H1 (cell line): ENCODE results near the gene CHFR. TPM values are rescaled to one million over a fixed set of nuclear protein-coding genes. Genes with fewer than 3 reads are reported as not detected.

Experiments
- CTCF ChIA-PET: fragments of 300-600 bp; sonication (Branson Sonifier 250); formaldehyde crosslinking; loops from one replicate; lab custom pipeline; 2021; ENCODE audit not compliant: partially characterized antibody; lab: Charles Lee
- POLR2A ChIA-PET: fragments of 300-600 bp; sonication (Branson Sonifier 250); formaldehyde crosslinking; loops from one replicate; lab custom pipeline; 2021; ENCODE audit warnings: inconsistent platforms; ENCODE audit not compliant: partially characterized antibody; lab: Charles Lee
- DNase-seq, 2 experiments: peaks; one replicate each; pipeline versions ENCODE4 v3.0.0 to v3.0.0-alpha.2; 2010 to 2022; ENCODE audit warnings: low spot score in 2 of 2, low read depth in 1 of 2, mixed read lengths in 1 of 2
- FAIRE-seq: peaks from 2 replicates; lab custom pipeline; 2011; peaks lifted over from hg19 to GRCh38; lab: Jason Lieb, UNC
- H2AFZ ChIP-seq: 2 replicates; pipeline ENCODE4 v1.8.1; 2012; ENCODE audit warnings: low read length, inconsistent platforms
- H2AK5ac ChIP-seq: 2 replicates; pipeline ENCODE4 v1.6.1; 2013; ENCODE audit warnings: low read depth, low read length
- H2BK120ac ChIP-seq: replicated peaks from 2 replicates; pipeline ENCODE3; 2013; ENCODE audit warnings: low read depth, low read length, inconsistent platforms
- H2BK12ac ChIP-seq: 2 replicates; pipeline ENCODE4 v1.6.1; 2013; ENCODE audit warnings: low read depth, low read length
- H2BK15ac ChIP-seq: 2 replicates; pipeline ENCODE4 v1.6.1; 2013; ENCODE audit warnings: low read length
- H2BK20ac ChIP-seq: 2 replicates; pipeline ENCODE4 v1.6.1; 2013; ENCODE audit warnings: low read length
- H2BK5ac ChIP-seq: 2 replicates; pipeline ENCODE4 v1.6.1; 2013; ENCODE audit warnings: low read depth, low read length
- H3K14ac ChIP-seq: 2 replicates; pipeline ENCODE4 v1.6.1; 2013; ENCODE audit warnings: inconsistent platforms; ENCODE audit not compliant: insufficient read length
- H3K18ac ChIP-seq: 2 replicates; pipeline ENCODE4 v1.6.1; 2013; ENCODE audit warnings: low read length; ENCODE audit errors: extremely low read depth
- H3K23ac ChIP-seq: 2 replicates; pipeline ENCODE4 v1.6.1; 2013; ENCODE audit warnings: inconsistent platforms; ENCODE audit not compliant: insufficient read length
- H3K23me2 ChIP-seq: 2 replicates; pipeline ENCODE4 v1.6.1; 2013; ENCODE audit warnings: low read depth, low read length
- H3K27ac ChIP-seq: 2 replicates; pipeline ENCODE4 v1.6.1; 2011; ENCODE audit warnings: low read depth, low read length, inconsistent platforms
- H3K27me3 ChIP-seq, 4 experiments: replicated peaks in 1 of 4; 1 replicate in 1 of 4; 2 replicates in 3 of 4; pipeline versions ENCODE4 v1.6.1 to v1.8.1; 2011 to 2013; ENCODE audit warnings: low read length in 3 of 4, mild to moderate bottlenecking in 3 of 4, inconsistent platforms in 2 of 4, mixed read lengths in 2 of 4, moderate library complexity in 1 of 4; ENCODE audit not compliant: control insufficient read depth in 3 of 4, insufficient read depth in 3 of 4; ENCODE audit errors: extremely low read depth in 1 of 4
- H3K36me3 ChIP-seq, 4 experiments: 2 replicates each; pipeline versions ENCODE4 v1.6.1 to v1.8.1; 2011 to 2013; ENCODE audit warnings: mild to moderate bottlenecking in 4 of 4, low read length in 3 of 4, moderate library complexity in 2 of 4, control low read depth in 1 of 4, inconsistent platforms in 1 of 4; ENCODE audit not compliant: insufficient read depth in 4 of 4, control insufficient read depth in 2 of 4
- H3K4ac ChIP-seq: replicated peaks from 2 replicates; pipeline ENCODE3; 2013; ENCODE audit warnings: low read length, low read depth, mixed read lengths, inconsistent platforms; ENCODE audit not compliant: insufficient read length
- H3K4me1 ChIP-seq, 4 experiments: replicated peaks in 1 of 4; 1 replicate in 1 of 4; 2 replicates in 3 of 4; pipeline versions ENCODE4 v1.6.1 to v1.8.1; 2011 to 2013; ENCODE audit warnings: low read length in 3 of 4, inconsistent platforms in 2 of 4, mixed read lengths in 1 of 4; ENCODE audit not compliant: insufficient read depth in 4 of 4, control insufficient read depth in 3 of 4
- H3K4me2 ChIP-seq, 2 experiments: 2 replicates each; pipeline versions ENCODE4 v1.6.1 to v1.8.1; 2011 to 2013; ENCODE audit warnings: low read depth in 2 of 2, low read length in 2 of 2, control low read depth in 1 of 2, inconsistent platforms in 1 of 2, mild to moderate bottlenecking in 1 of 2; ENCODE audit not compliant: insufficient read depth in 1 of 2
- H3K4me3 ChIP-seq, 4 experiments: fragments of 200-600, 300-600 bp in 1 of 4; sonication (generic), shearing (Covaris generic), sonication (Bioruptor Twin) in 1 of 4; 2 replicates each; pipeline versions ENCODE4 v1.5.1 to v1.8.1; 2011 to 2016; ENCODE audit warnings: low read length in 4 of 4, low read depth in 3 of 4, control low read depth in 2 of 4, inconsistent platforms in 2 of 4, mild to moderate bottlenecking in 2 of 4, mixed read lengths in 1 of 4, moderate library complexity in 1 of 4; ENCODE audit not compliant: insufficient read depth in 2 of 4; ENCODE audit errors: extremely low read depth in 1 of 4
- H3K56ac ChIP-seq: replicated peaks from 2 replicates; pipeline ENCODE3; 2013; ENCODE audit warnings: low read depth, mild to moderate bottlenecking, mixed read lengths, low read length, inconsistent platforms; ENCODE audit not compliant: insufficient read length
- H3K79me1 ChIP-seq: 2 replicates; pipeline ENCODE4 v1.6.1; 2013; ENCODE audit warnings: low read depth, low read length, control low read depth
- H3K79me2 ChIP-seq, 2 experiments: 2 replicates each; pipeline versions ENCODE4 v1.6.1 to v1.8.1; 2012 to 2013; ENCODE audit warnings: low read length in 2 of 2, mild to moderate bottlenecking in 2 of 2, inconsistent platforms in 1 of 2; ENCODE audit not compliant: insufficient read depth in 2 of 2, control insufficient read depth in 1 of 2
- H3K9ac ChIP-seq, 4 experiments: replicated peaks in 1 of 4; 1 replicate in 1 of 4; 2 replicates in 3 of 4; pipeline versions ENCODE4 v1.6.1 to v1.8.1; 2011 to 2013; ENCODE audit warnings: low read depth in 3 of 4, low read length in 3 of 4, control low read depth in 2 of 4, mild to moderate bottlenecking in 2 of 4, moderate library complexity in 2 of 4, inconsistent platforms in 1 of 4; ENCODE audit errors: extremely low read depth in 1 of 4
- H3K9me3 ChIP-seq, 2 experiments: 2 replicates each; pipeline versions ENCODE4 v1.6.1 to v1.8.1; 2012 to 2013; ENCODE audit warnings: mild to moderate bottlenecking in 2 of 2, moderate library complexity in 2 of 2, control low read depth in 1 of 2, inconsistent platforms in 1 of 2, low read depth in 1 of 2, low read length in 1 of 2, mixed read lengths in 1 of 2; ENCODE audit not compliant: insufficient read depth in 2 of 2
- H4K20me1 ChIP-seq, 2 experiments: replicated peaks in 1 of 2; 2 replicates each; pipeline versions ENCODE3 to v1.8.1; 2011 to 2013; ENCODE audit warnings: inconsistent platforms in 2 of 2, low read length in 2 of 2, mild to moderate bottlenecking in 1 of 2; ENCODE audit not compliant: insufficient read depth in 2 of 2, control insufficient read depth in 1 of 2
- H4K5ac ChIP-seq: 2 replicates; pipeline ENCODE4 v1.6.1; 2013; ENCODE audit warnings: low read length, low read depth, mixed read lengths, inconsistent platforms; ENCODE audit not compliant: insufficient read length
- H4K8ac ChIP-seq: 2 replicates; pipeline ENCODE4 v1.8.0; 2013; ENCODE audit warnings: mild to moderate bottlenecking, moderate library complexity, low read length, inconsistent platforms; ENCODE audit not compliant: insufficient read depth; ENCODE audit errors: extremely low read depth
- H4K91ac ChIP-seq: replicated peaks from 2 replicates; pipeline ENCODE3; 2013; ENCODE audit warnings: low read length, mixed read lengths, inconsistent platforms; ENCODE audit not compliant: insufficient read length
- CEBPB ChIP-seq: IDR thresholded peaks from 2 replicates; pipeline ENCODE4 v1.6.1; 2012; ENCODE audit warnings: low read depth, low read length
- EP300 ChIP-seq, 2 experiments: IDR thresholded peaks; 1 replicate in 1 of 2; 2 replicates in 1 of 2; pipeline ENCODE4 v1.6.1; 2011 to 2012; ENCODE audit warnings: low read depth in 2 of 2, low read length in 2 of 2, mild to moderate bottlenecking in 2 of 2, borderline replicate concordance in 1 of 2, inconsistent platforms in 1 of 2, moderate library complexity in 1 of 2
- HDAC2 ChIP-seq, 2 experiments: fragments of 300-600 bp in 1 of 2; sonication (generic) in 1 of 2; IDR thresholded peaks; 2 replicates each; pipeline ENCODE4 v1.6.1; 2011 to 2012; ENCODE audit warnings: low read depth in 2 of 2, low read length in 2 of 2, mild to moderate bottlenecking in 2 of 2, moderate library complexity in 2 of 2, borderline replicate concordance in 1 of 2, inconsistent platforms in 1 of 2
- NANOG ChIP-seq: IDR thresholded peaks from 2 replicates; pipeline ENCODE4 v1.6.1; 2011; ENCODE audit warnings: low read length, low read depth, mild to moderate bottlenecking, inconsistent platforms; ENCODE audit not compliant: insufficient read depth, poor library complexity, severe bottlenecking
- RNF2 ChIP-seq: fragments of 200-900, 300-1000 bp; sonication (generic); IDR thresholded peaks from 2 replicates; pipeline ENCODE4 v1.7.1; 2016; ENCODE audit warnings: borderline replicate concordance, low read depth, mild to moderate bottlenecking, antibody characterized with exemption, low read length; ENCODE audit not compliant: poor library complexity, severe bottlenecking; ENCODE audit errors: missing control alignments
- SIN3A ChIP-seq, 2 experiments: IDR thresholded peaks in 1 of 2; conservative IDR thresholded peaks in 1 of 2; 2 replicates each; pipeline ENCODE4 v1.6.1; 2011 to 2012; ENCODE audit warnings: low read length in 2 of 2, improper control_type of control experiment in 1 of 2, low read depth in 1 of 2, mild to moderate bottlenecking in 1 of 2
- SIRT6 ChIP-seq: IDR thresholded peaks from one replicate; pipeline ENCODE4 v1.7.1; 2012; ENCODE audit warnings: low read length, inconsistent platforms
- SRF ChIP-seq: IDR thresholded peaks from 2 replicates; pipeline ENCODE4 v1.6.1; 2011; ENCODE audit warnings: mild to moderate bottlenecking, low read depth, low read length, moderate library complexity
- TAF1 ChIP-seq: IDR thresholded peaks from 2 replicates; pipeline ENCODE4 v1.6.1; 2011; ENCODE audit warnings: mild to moderate bottlenecking, low read depth, low read length
- TEAD4 ChIP-seq: IDR thresholded peaks from 2 replicates; pipeline ENCODE4 v1.6.1; 2012; ENCODE audit warnings: low read depth, low read length, inconsistent platforms, mixed read lengths
- ZNF274 ChIP-seq: IDR thresholded peaks from 2 replicates; pipeline ENCODE4 v1.7.0; 2012; ENCODE audit warnings: low read length, borderline replicate concordance; ENCODE audit errors: extremely low read depth
- WGBS, 2 experiments: shearing (Covaris generic) in 1 of 2; methylation state at CpG; one replicate each; pipeline versions ENCODE4 v1.1.6 to v1.1.7; 2013 to 2015; ENCODE audit warnings: low lambda C conversion rate in 2 of 2, mixed read lengths in 2 of 2, inconsistent platforms in 1 of 2, low coverage in 1 of 2, missing lambda C conversion rate in 1 of 2; ENCODE audit not compliant: insufficient replicate concordance in 2 of 2, insufficient coverage in 1 of 2, insufficient read length in 1 of 2; ENCODE audit errors: extremely low coverage in 1 of 2, missing lambda C conversion rate in 1 of 2; 5-methylcytosine and 5-hydroxymethylcytosine counted together
- polyA plus RNA-seq, 7 experiments: library from polyadenylated mRNA; depleted of rRNA in 3 of 7; stranded (reverse) in 5 of 7; unstranded in 2 of 7; fragments of >200 nt in 5 of 7; fragments of 200-250 nt in 2 of 7; gene quantifications; 1 replicate in 5 of 7; 2 replicates in 1 of 7; 4 replicates in 1 of 7; pipeline versions ENCODE4 v1.2.1 to v1.2.3, GENCODE V29; 2011 to 2013; ENCODE audit warnings: missing spikeins in 2 of 7, mixed read lengths in 2 of 7
- total RNA-seq: library from RNA; stranded (reverse); fragmentation: NEBNext Ultra II Directional; extraction: Animal tissue kit (Norgen Biotek cat#: 25700); gene quantifications from 2 replicates; pipeline ENCODE4 v1.2.1, GENCODE V29; 2021
- TF ChIP-seq, protein P1 (sequence below): IDR thresholded peaks from 2 replicates; pipeline ENCODE4 v1.6.1; 2012; ENCODE audit warnings: inconsistent platforms

CHFR gene
- total and polyA plus RNA-seq, 2 of the 8 experiments (the other 6 are each of a cell fraction or from before 2014, with no cell fraction given): 31.4 to 44.6 TPM

- no peak overlapping the region for H3K9ac ChIP-seq
- H2BK15ac ChIP-seq: no peak overlapping the region
- no peak overlapping the region for H3K18ac ChIP-seq
- FAIRE-seq (no peak), DNase-seq (no peak)
- H2BK5ac ChIP-seq: no peak overlapping the region
- H3K4me2 ChIP-seq: no peak overlapping the region
- H4K5ac ChIP-seq: no peak overlapping the region
- H3K79me1 ChIP-seq: no peaks in the 10 kb centered on the region
- no peaks in the 10 kb centered on the region for H3K4me1 ChIP-seq
- no peak overlapping the region for H2AK5ac ChIP-seq
- no peak overlapping the region for H3K23ac ChIP-seq
- H3K14ac ChIP-seq: no peak overlapping the region
- no peak overlapping the region for H2AFZ ChIP-seq
- H3K4ac ChIP-seq: no peak overlapping the region
- no peak overlapping the region for H3K27ac ChIP-seq
- no peaks in the 10 kb centered on the region; the same call in 1 of the 2 replicates for H3K23me2 ChIP-seq
- ChIA-PET CTCF (interaction anchor here (1.2 kb wide), 1 partner anchor 41 kb away, joined by 3 read pairs; no protein-coding TSS in a partner anchor), POLR2A (interaction anchor here (0.7 kb wide), 1 partner anchor 76 kb away, joined by 3 read pairs; no protein-coding TSS in a partner anchor)
- peaks cover 8 to 46% (median 24%) of the 10 kb centered on the region in 4 experiments; a peak in 6 of 8 replicates for H3K36me3 ChIP-seq
- H3K4me3 ChIP-seq: no peak overlapping the region
- peaks cover 0 to 3% of the 10 kb centered on the region in 2 experiments; a peak in 2 of 4 replicates for H3K79me2 ChIP-seq
- peaks cover 0 to 12% of the 10 kb centered on the region in 2 experiments for H4K20me1 ChIP-seq
- H2BK20ac ChIP-seq: no peak overlapping the region
- no peak overlapping the region for H3K56ac ChIP-seq
- H3K27me3 ChIP-seq: no peaks in the 10 kb centered on the region
- H2BK120ac ChIP-seq: no peak overlapping the region
- no peak overlapping the region for H4K8ac ChIP-seq
- H4K91ac ChIP-seq: no peak overlapping the region
- no peak overlapping the region for H2BK12ac ChIP-seq
- no peaks in the 10 kb centered on the region for H3K9me3 ChIP-seq
- WGBS, 2 experiments: 96% methylated on average over 14 of the region's 14 CpGs; no CpG with 5 or more reads in 1 of the 2 experiments
- no peak for TF ChIP-seq ZNF274
- no peak for TF ChIP-seq SRF
- no peak for TF ChIP-seq CEBPB
- TF ChIP-seq EP300 (IDR thresholded peaks at IDR 0.05; ENCODE audit: borderline replicate concordance in 1 of 2, low read depth in 2 of 2, low read length in 2 of 2): no peak
- no peak for TF ChIP-seq TEAD4
- no peak for TF ChIP-seq NANOG
- no peak for TF ChIP-seq HDAC2 (IDR thresholded peaks at IDR 0.05; ENCODE audit: borderline replicate concordance in 1 of 2, low read depth in 2 of 2, low read length in 2 of 2)
- TF ChIP-seq SIRT6: no peak
- TF ChIP-seq SIN3A (conservative IDR thresholded peaks at IDR 0.05 in 1 of 2, IDR thresholded peaks at IDR 0.05 in 1 of 2; ENCODE audit: low read depth in 1 of 2, low read length in 2 of 2): no peak
- TF ChIP-seq RNF2: no peak
- TF ChIP-seq TAF1: no peak
- TF ChIP-seq, protein P1, sequence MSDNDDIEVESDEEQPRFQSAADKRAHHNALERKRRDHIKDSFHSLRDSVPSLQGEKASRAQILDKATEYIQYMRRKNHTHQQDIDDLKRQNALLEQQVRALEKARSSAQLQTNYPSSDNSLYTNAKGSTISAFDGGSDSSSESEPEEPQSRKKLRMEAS: no peak
These were observed 17.9 kb downstream of the CHFR start for GRCh38 chr12:132869551-132869950.
